ENCODE measurements around the gene LIPI.

The LIPI gene

GRCh38 chr21:14210738-14211137, at the start of gene LIPI:
Gene LIPI (minus strand): TSS chr21:14210955. CDS start chr21:14210845, 110 bp downstream.
- DNase-seq, result no peak

GRCh38 chr21:14260174-14260764, 49.5 kb upstream of the LIPI start:
- no peak for DNase-seq

- peak; percentile 71 for DNase-seq
These were observed 49.0 kb upstream of the LIPI start for GRCh38 chr21:14259747-14260146.

- DNase-seq, result no peak
These were observed 40.6 kb upstream of the LIPI start for GRCh38 chr21:14251336-14251735.

- no peak for DNase-seq
These were observed 35.0 kb upstream of the LIPI start for GRCh38 chr21:14245711-14246110.

GRCh38 chr21:14244911-14245310, 34.2 kb upstream of the LIPI start:
- DNase-seq, result no peak

GRCh38 chr21:14243874-14244273, 33.1 kb upstream of the LIPI start:
- no peak for DNase-seq

- no peak for DNase-seq
These were observed 32.7 kb upstream of the LIPI start for GRCh38 chr21:14243461-14243860.

- peak; percentile 3 for DNase-seq
These were observed 30.5 kb upstream of the LIPI start for GRCh38 chr21:14241297-14241696.

- DNase-seq, result no peak
These were observed 28.5 kb upstream of the LIPI start for GRCh38 chr21:14239281-14239680.

GRCh38 chr21:14236180-14236579, 25.4 kb upstream of the LIPI start:
- no peak for DNase-seq

- DNase-seq, result no peak
These were observed 24.3 kb upstream of the LIPI start for GRCh38 chr21:14235101-14235500.

GRCh38 chr21:14229399-14229798, 18.6 kb upstream of the LIPI start:
- no peak for DNase-seq

GRCh38 chr21:14223365-14223764, 12.6 kb upstream of the LIPI start:
- DNase-seq, result no peak

- peak; percentile 92 for DNase-seq
These were observed 5.4 kb upstream of the LIPI start, which contains the start of gene RBM11 for GRCh38 chr21:14215971-14216641. Gene RBM11 (plus strand): TSS chr21:14216157. CDS start chr21:14216187, 30 bp downstream.

- DNase-seq, result no peak
These were observed 2.4 kb upstream of the LIPI start for GRCh38 chr21:14213164-14213563.

- DNase-seq, result no peak
These were observed 4.5 kb downstream of the LIPI start for GRCh38 chr21:14206222-14206621.

- peak; percentile 91 for DNase-seq
These were observed 44.1 kb downstream of the LIPI start for GRCh38 chr21:14166463-14167223.

GRCh38 chr21:14143999-14144398, 66.8 kb downstream of the LIPI start:
- no peak for DNase-seq

GRCh38 chr21:14124266-14124665, 86.5 kb downstream of the LIPI start:
- DNase-seq, result no peak

GRCh38 chr21:14121719-14122118, 89.0 kb downstream of the LIPI start:
- no peak for DNase-seq

- peak; percentile 79 for DNase-seq
These were observed 90.5 kb downstream of the LIPI start for GRCh38 chr21:14120091-14120734.

GRCh38 chr21:14119038-14119437, 91.7 kb downstream of the LIPI start:
- peak; percentile 24 for DNase-seq

All from DMS53 (cell line).